H9 (cell line): ENCODE data around the gene CBR3. TPM values are rescaled to one million over a fixed set of nuclear protein-coding genes. Genes with fewer than 3 reads are reported as not detected.
A peak's percentile ranks its signal among the peaks of the same experiment; 100 is the strongest.

Experiments used
- DNase-seq: peaks from one replicate; pipeline ENCODE4 v3.0.0-alpha.2; 2017
- H2AFZ ChIP-seq: one replicate; pipeline ENCODE4 v1.6.1; 2013; ENCODE audit warnings: mild to moderate bottlenecking, low read length, control low read depth, moderate library complexity
- H2AK5ac ChIP-seq: 2 replicates; pipeline ENCODE4 v1.6.1; 2013; ENCODE audit warnings: low read length, control low read depth, mixed read lengths; ENCODE audit not compliant: insufficient read length
- H2BK120ac ChIP-seq: one replicate; pipeline ENCODE4 v1.6.1; 2013; ENCODE audit warnings: low read depth, mild to moderate bottlenecking, low read length, control low read depth, inconsistent platforms; ENCODE audit not compliant: poor library complexity, severe bottlenecking
- H2BK12ac ChIP-seq: 2 replicates; pipeline ENCODE4 v1.6.1; 2013; ENCODE audit warnings: low read length, control low read depth, mixed read lengths, low read depth; ENCODE audit not compliant: insufficient read length
- H2BK15ac ChIP-seq: 2 replicates; pipeline ENCODE4 v1.6.1; 2013; ENCODE audit warnings: low read depth, low read length, control low read depth
- H2BK20ac ChIP-seq: one replicate; pipeline ENCODE4 v1.6.1; 2013; ENCODE audit warnings: low read depth, mild to moderate bottlenecking, low read length, control low read depth, inconsistent platforms; ENCODE audit not compliant: poor library complexity, severe bottlenecking
- H2BK5ac ChIP-seq: 2 replicates; pipeline ENCODE4 v1.6.1; 2013; ENCODE audit warnings: low read length, control low read depth, mixed read lengths; ENCODE audit not compliant: insufficient read length
- H3K14ac ChIP-seq: 2 replicates; pipeline ENCODE4 v1.6.1; 2013; ENCODE audit warnings: low read length, control low read depth; ENCODE audit not compliant: insufficient read depth
- H3K18ac ChIP-seq: 2 replicates; pipeline ENCODE4 v1.6.1; 2013; ENCODE audit warnings: low read depth, mild to moderate bottlenecking, mixed read lengths, low read length, control low read depth; ENCODE audit not compliant: insufficient read length
- H3K23ac ChIP-seq: 2 replicates; pipeline ENCODE4 v1.6.1; 2013; ENCODE audit warnings: low read length, control low read depth, mixed read lengths, low read depth; ENCODE audit not compliant: insufficient read length
- H3K23me2 ChIP-seq: 2 replicates; pipeline ENCODE4 v1.6.1; 2013; ENCODE audit warnings: low read depth, mild to moderate bottlenecking, mixed read lengths, low read length, control low read depth; ENCODE audit not compliant: insufficient read length, poor library complexity, severe bottlenecking
- H3K27ac ChIP-seq: 2 replicates; pipeline ENCODE4 v1.5.1; 2013; ENCODE audit warnings: low read length, control low read depth, mixed read lengths, low read depth; ENCODE audit not compliant: insufficient read length
- H3K27me3 ChIP-seq: 2 replicates; pipeline ENCODE4 v1.6.1; 2013; ENCODE audit warnings: low read length, control low read depth, inconsistent platforms; ENCODE audit not compliant: insufficient read depth
- H3K4ac ChIP-seq: 2 replicates; pipeline ENCODE4 v1.6.1; 2013; ENCODE audit warnings: low read depth, mild to moderate bottlenecking, control low read depth, inconsistent platforms, low read length, moderate library complexity
- H3K4me1 ChIP-seq: 2 replicates; pipeline ENCODE4 v1.6.1; 2013; ENCODE audit warnings: low read length, control low read depth, inconsistent platforms; ENCODE audit not compliant: insufficient read depth
- H3K4me2 ChIP-seq: 2 replicates; pipeline ENCODE4 v1.6.1; 2013; ENCODE audit warnings: low read length, control low read depth, mixed read lengths; ENCODE audit not compliant: insufficient read length, insufficient read depth
- H3K56ac ChIP-seq: 2 replicates; pipeline ENCODE4 v1.6.1; 2013; ENCODE audit warnings: low read depth, mild to moderate bottlenecking, mixed read lengths, low read length, control low read depth; ENCODE audit not compliant: insufficient read length
- H3K79me1 ChIP-seq: 2 replicates; pipeline ENCODE4 v1.6.1; 2013; ENCODE audit warnings: low read depth, mild to moderate bottlenecking, moderate library complexity, low read length, control low read depth, inconsistent platforms; ENCODE audit not compliant: insufficient read depth, poor library complexity, severe bottlenecking
- H3K79me2 ChIP-seq: 2 replicates; pipeline ENCODE4 v1.6.1; 2013; ENCODE audit warnings: low read length, control low read depth, inconsistent platforms; ENCODE audit not compliant: insufficient read depth
- H3K9ac ChIP-seq: 2 replicates; pipeline ENCODE4 v1.6.1; 2013; ENCODE audit warnings: low read length, control low read depth, mixed read lengths; ENCODE audit not compliant: insufficient read length; ENCODE audit errors: extremely low read depth
- H3K9me3 ChIP-seq: one replicate; pipeline ENCODE4 v1.6.1; 2013; ENCODE audit warnings: low read depth, low read length, inconsistent platforms; ENCODE audit not compliant: control insufficient read depth
- H3T11ph ChIP-seq: one replicate; pipeline ENCODE4 v1.6.1; 2013; ENCODE audit warnings: mild to moderate bottlenecking, low read length, control low read depth, inconsistent platforms
- H4K20me1 ChIP-seq: one replicate; pipeline ENCODE4 v1.6.1; 2013; ENCODE audit not compliant: control insufficient read depth, insufficient read length, insufficient read depth
- H4K5ac ChIP-seq: 2 replicates; pipeline ENCODE4 v1.6.1; 2013; ENCODE audit warnings: low read depth, mild to moderate bottlenecking, mixed read lengths, low read length, control low read depth; ENCODE audit not compliant: insufficient read length
- H4K8ac ChIP-seq: replicated peaks from 2 replicates; pipeline ENCODE4 v1.6.1; 2013; ENCODE audit warnings: low read length, control low read depth, mixed read lengths, low read depth; ENCODE audit not compliant: insufficient read length
- H4K91ac ChIP-seq: 2 replicates; pipeline ENCODE4 v1.6.1; 2013; ENCODE audit warnings: low read depth, mild to moderate bottlenecking, moderate library complexity, mixed read lengths, low read length, control low read depth; ENCODE audit not compliant: insufficient read length
- H3K27ac Mint-ChIP-seq, 3 experiments: 2 replicates in 2 of 3; 3 replicates in 1 of 3; pipeline ENCODE4 v1.8.0; 2020 to 2021; ENCODE audit warnings: mixed read lengths in 3 of 3, mild to moderate bottlenecking in 1 of 3, moderate library complexity in 1 of 3
- H3K27me3 Mint-ChIP-seq: 2 replicates; pipeline ENCODE4 v1.8.0; 2021; ENCODE audit warnings: low read depth, mild to moderate bottlenecking, moderate library complexity, mixed read lengths
- H3K36me3 Mint-ChIP-seq, 3 experiments: 2 replicates in 2 of 3; 3 replicates in 1 of 3; pipeline ENCODE4 v1.8.0; 2020 to 2021; ENCODE audit warnings: low read depth in 3 of 3, mixed read lengths in 3 of 3; ENCODE audit not compliant: insufficient read depth in 1 of 3
- H3K4me1 Mint-ChIP-seq, 2 experiments: 2 replicates each; pipeline ENCODE4 v1.8.0; 2020; ENCODE audit warnings: mixed read lengths in 2 of 2
- H3K4me3 Mint-ChIP-seq, 2 experiments: 2 replicates in 1 of 2; 3 replicates in 1 of 2; pipeline ENCODE4 v1.8.0; 2020 to 2021; ENCODE audit warnings: mild to moderate bottlenecking in 2 of 2, mixed read lengths in 2 of 2, moderate library complexity in 1 of 2
- H3K9me3 Mint-ChIP-seq, 2 experiments: 2 replicates in 1 of 2; 3 replicates in 1 of 2; pipeline ENCODE4 v1.8.0; 2020; ENCODE audit warnings: mild to moderate bottlenecking in 2 of 2, mixed read lengths in 2 of 2, moderate library complexity in 1 of 2
- WGBS: extraction: QIAGEN DNeasy Blood & Tissue Kit; methylation state at CpG from one replicate; pipeline ENCODE4 v1.1.7; 2013; ENCODE audit warnings: missing lambda C conversion rate, low lambda C conversion rate, mixed read lengths; ENCODE audit not compliant: insufficient read length; ENCODE audit errors: extremely low coverage; 5-methylcytosine and 5-hydroxymethylcytosine counted together
- total RNA-seq: library from RNA; stranded (reverse); gene quantifications from 2 replicates; pipeline ENCODE4 v1.2.1, GENCODE V29; 2021
- TF ChIP-seq, protein P1 (sequence below): fragments of 200-600 bp; sonication (generic); conservative IDR thresholded peaks from 3 replicates; pipeline ENCODE4 v1.8.0; 2021; ENCODE audit warnings: antibody characterized with exemption, mild to moderate bottlenecking

Gene CBR3
- total RNA-seq, 1 experiment from 2014 or later: 2.4 TPM

DNA sequence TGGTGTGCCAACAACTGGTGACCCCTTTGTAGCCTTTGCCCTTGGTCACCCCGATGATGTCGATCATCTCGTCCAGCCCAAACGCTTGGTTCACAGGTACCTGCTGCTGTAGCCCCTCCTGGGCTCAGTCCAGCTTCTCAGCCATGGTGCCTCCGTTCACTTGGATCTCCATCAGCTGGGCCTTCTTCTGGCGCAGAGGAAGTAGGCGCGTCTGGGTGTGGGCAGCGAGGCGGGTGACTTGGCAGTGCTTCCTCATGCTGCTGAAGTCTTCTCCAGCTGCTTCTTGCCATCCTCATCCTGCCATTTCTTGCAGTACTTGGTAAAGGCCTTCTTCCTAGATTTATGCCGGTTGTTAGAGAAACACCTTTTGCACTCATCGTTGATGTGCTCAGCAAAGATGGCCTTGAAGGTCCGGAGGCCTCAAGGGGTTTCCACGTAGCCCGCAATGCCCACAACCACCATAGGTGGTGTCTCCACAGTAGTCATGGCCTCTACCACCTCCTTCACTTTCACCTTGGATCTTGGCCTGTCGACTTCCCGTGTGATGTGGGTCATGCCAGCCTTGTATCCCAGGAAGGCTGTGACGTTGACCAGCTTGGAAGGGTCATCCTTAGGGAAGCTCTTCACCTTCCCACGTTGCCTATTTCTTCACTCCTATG, 34.7 kb downstream of the CBR3 start:
- Histone ChIP-seq H3T11ph (no peak overlapping the region), H3K14ac (no peak overlapping the region), H3K23me2 (no peaks in the 10 kb centered on the region), H3K79me1 (no peaks in the 10 kb centered on the region), H3K4ac (no peak overlapping the region), H3K4me2 (no peak overlapping the region), H2AFZ (no peak overlapping the region), H2BK120ac (no peak overlapping the region), H3K18ac (no peak overlapping the region), H3K79me2 (no peaks in the 10 kb centered on the region), H3K4me1 (no peaks in the 10 kb centered on the region), H2AK5ac (no peak overlapping the region), H3K9ac (no peak overlapping the region), H2BK15ac (no peak overlapping the region), H4K20me1 (no peaks in the 10 kb centered on the region), H4K91ac (no peak overlapping the region), H2BK20ac (no peak overlapping the region), H3K23ac (no peak overlapping the region), H4K8ac (no peak overlapping the region), H3K27ac (no peak overlapping the region), H2BK5ac (no peak overlapping the region), H3K27me3 (no peaks in the 10 kb centered on the region), H3K56ac (no peak overlapping the region), H2BK12ac (no peak overlapping the region), H4K5ac (no peak overlapping the region), H3K9me3 (no peaks in the 10 kb centered on the region)
- no peak overlapping the region for H3K4me3 Mint-ChIP-seq
- no peaks in the 10 kb centered on the region for H3K9me3 Mint-ChIP-seq
- no peak overlapping the region for H3K27ac Mint-ChIP-seq
- DNase-seq: peak; percentile 32
- H3K36me3 Mint-ChIP-seq: peaks cover 6 to 25% (median 24%) of the 10 kb centered on the region in 3 experiments; a peak in 6 of 7 replicates
- WGBS: no CpG with 5 or more reads among the region's 19 CpGs
- 0 out of 4 replicates have a peak, but pooled peaks cover 0 to 4% of the 10 kb centered on the region in 2 experiments for H3K4me1 Mint-ChIP-seq
- no peaks in the 10 kb centered on the region for H3K27me3 Mint-ChIP-seq
- TF ChIP-seq, protein P1, sequence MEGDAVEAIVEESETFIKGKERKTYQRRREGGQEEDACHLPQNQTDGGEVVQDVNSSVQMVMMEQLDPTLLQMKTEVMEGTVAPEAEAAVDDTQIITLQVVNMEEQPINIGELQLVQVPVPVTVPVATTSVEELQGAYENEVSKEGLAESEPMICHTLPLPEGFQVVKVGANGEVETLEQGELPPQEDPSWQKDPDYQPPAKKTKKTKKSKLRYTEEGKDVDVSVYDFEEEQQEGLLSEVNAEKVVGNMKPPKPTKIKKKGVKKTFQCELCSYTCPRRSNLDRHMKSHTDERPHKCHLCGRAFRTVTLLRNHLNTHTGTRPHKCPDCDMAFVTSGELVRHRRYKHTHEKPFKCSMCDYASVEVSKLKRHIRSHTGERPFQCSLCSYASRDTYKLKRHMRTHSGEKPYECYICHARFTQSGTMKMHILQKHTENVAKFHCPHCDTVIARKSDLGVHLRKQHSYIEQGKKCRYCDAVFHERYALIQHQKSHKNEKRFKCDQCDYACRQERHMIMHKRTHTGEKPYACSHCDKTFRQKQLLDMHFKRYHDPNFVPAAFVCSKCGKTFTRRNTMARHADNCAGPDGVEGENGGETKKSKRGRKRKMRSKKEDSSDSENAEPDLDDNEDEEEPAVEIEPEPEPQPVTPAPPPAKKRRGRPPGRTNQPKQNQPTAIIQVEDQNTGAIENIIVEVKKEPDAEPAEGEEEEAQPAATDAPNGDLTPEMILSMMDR: peak; percentile 43; the same call in 2 of the 3 replicates
